Astrocyte of the spinal cord (primary cell): ENCODE measurements around the gene CCDC71L.

Source experiments
- DNase-seq: peaks from one replicate; pipeline ENCODE4 v3.0.0; 2011; ENCODE audit warnings: low read depth, low spot score
- H3K4me3 ChIP-seq: 2 replicates; pipeline ENCODE4 v1.5.1; 2011; ENCODE audit warnings: low read depth, mild to moderate bottlenecking, low read length, moderate library complexity
- in situ Hi-C: cut with HindIII; loops from 2 replicates; pipeline ENCODE4 v1.10.0; 2017; ENCODE audit warnings: low sequenced_read_pairs
- TF ChIP-seq, protein P1 (sequence below): IDR thresholded peaks from 2 replicates; pipeline ENCODE4 v1.5.1; 2012; ENCODE audit warnings: low read depth, mild to moderate bottlenecking, low read length, inconsistent platforms

Gene CCDC71L

GRCh38 chr7:106613279-106613678, 47.7 kb downstream of the CCDC71L start:
- in situ Hi-C loops, result no loop called here
- TF ChIP-seq, protein P1, sequence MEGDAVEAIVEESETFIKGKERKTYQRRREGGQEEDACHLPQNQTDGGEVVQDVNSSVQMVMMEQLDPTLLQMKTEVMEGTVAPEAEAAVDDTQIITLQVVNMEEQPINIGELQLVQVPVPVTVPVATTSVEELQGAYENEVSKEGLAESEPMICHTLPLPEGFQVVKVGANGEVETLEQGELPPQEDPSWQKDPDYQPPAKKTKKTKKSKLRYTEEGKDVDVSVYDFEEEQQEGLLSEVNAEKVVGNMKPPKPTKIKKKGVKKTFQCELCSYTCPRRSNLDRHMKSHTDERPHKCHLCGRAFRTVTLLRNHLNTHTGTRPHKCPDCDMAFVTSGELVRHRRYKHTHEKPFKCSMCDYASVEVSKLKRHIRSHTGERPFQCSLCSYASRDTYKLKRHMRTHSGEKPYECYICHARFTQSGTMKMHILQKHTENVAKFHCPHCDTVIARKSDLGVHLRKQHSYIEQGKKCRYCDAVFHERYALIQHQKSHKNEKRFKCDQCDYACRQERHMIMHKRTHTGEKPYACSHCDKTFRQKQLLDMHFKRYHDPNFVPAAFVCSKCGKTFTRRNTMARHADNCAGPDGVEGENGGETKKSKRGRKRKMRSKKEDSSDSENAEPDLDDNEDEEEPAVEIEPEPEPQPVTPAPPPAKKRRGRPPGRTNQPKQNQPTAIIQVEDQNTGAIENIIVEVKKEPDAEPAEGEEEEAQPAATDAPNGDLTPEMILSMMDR, result no peak
- no peak overlapping the region for H3K4me3 ChIP-seq
- DNase-seq, result no peak

GRCh38 chr7:106612432-106612831, 48.5 kb downstream of the CCDC71L start:
- TF ChIP-seq, protein P1, result no peak
- DNase-seq, result no peak
- no peak overlapping the region for H3K4me3 ChIP-seq
- in situ Hi-C loops, result no loop called here

- in situ Hi-C loops, result no loop called here
- TF ChIP-seq, protein P1, result no peak
- DNase-seq, result no peak
- no peak overlapping the region for H3K4me3 ChIP-seq
These were observed 49.0 kb downstream of the CCDC71L start for GRCh38 chr7:106611911-106612310.

GRCh38 chr7:106610996-106611886, 49.7 kb downstream of the CCDC71L start:
- in situ Hi-C loops, result no loop called here
- H3K4me3 ChIP-seq, result no peak overlapping the region
- peak; percentile 19 for DNase-seq
- TF ChIP-seq, protein P1, result no peak

DNA sequence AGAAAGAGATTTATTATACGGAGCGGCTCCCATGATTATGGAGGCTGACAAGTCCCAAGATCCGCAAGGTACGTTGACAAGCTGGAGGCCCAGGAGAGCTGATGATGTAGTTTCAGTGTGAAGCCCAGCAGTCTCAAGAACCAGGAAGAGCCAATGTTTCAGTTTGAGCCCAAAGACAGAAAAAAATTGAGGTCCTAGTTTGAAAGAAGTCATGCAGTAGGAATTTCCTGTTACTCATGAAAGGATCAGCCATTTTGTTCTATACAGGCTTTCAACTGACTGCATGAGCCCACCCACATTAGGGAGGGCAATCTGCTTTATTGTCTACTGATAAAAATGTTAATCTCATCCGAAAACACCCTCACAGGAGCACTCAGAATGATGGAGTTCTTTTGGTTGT, 51.5 kb downstream of the CCDC71L start:
- TF ChIP-seq, protein P1, result no peak
- H3K4me3 ChIP-seq, result no peak overlapping the region
- in situ Hi-C loops, result no loop called here
- peak; percentile 87 for DNase-seq

- no peak overlapping the region for H3K4me3 ChIP-seq
- in situ Hi-C loops, result no loop called here
- DNase-seq, result no peak
- TF ChIP-seq, protein P1, result no peak
These were observed 52.3 kb downstream of the CCDC71L start for GRCh38 chr7:106608661-106609060.
